Stimulated activated CD8-positive, alpha-beta memory T cell treated with anti-CD3 and anti-CD28 coated beads, Interleukin-7, amount 100 ng/mL, for 48 hours (primary cell): ENCODE data around the gene GARIN1A.

ENCODE experiments used
- DNase-seq, 2 donors: peaks; one replicate each; pipeline ENCODE4 v3.0.0-alpha.2; 2020; ENCODE audit warnings: low read depth in 1 of 2; ENCODE audit errors: extremely low read depth in 1 of 2

The GARIN1A gene

GRCh38 chr7:128714701-128715495, 42.8 kb downstream of the GARIN1A start:
- no peak for DNase-seq

- DNase-seq = no peak
Measured at GRCh38 chr7:128718967-128719642, 47.0 kb downstream of the GARIN1A start.

GRCh38 chr7:128721376-128721775, 49.3 kb downstream of the GARIN1A start:
- no peak for DNase-seq
